GM21367 (cell line): Measurements from ENCODE around the gene VPS4B.
A peak's percentile ranks its signal among the peaks of the same experiment; 100 is the strongest.
"Not testable (repeated sequence)": the region's sequence is repeated elsewhere in the genome, so short reads cannot be mapped to it uniquely, and the experiment has no call there.

Source experiments
- ATAC-seq: cut with Tn5 transposase; IDR thresholded peaks from one replicate; pipeline ENCODE4 v1.9.1; 2021; ENCODE audit not compliant: unreplicated experiment

Gene VPS4B

DNA sequence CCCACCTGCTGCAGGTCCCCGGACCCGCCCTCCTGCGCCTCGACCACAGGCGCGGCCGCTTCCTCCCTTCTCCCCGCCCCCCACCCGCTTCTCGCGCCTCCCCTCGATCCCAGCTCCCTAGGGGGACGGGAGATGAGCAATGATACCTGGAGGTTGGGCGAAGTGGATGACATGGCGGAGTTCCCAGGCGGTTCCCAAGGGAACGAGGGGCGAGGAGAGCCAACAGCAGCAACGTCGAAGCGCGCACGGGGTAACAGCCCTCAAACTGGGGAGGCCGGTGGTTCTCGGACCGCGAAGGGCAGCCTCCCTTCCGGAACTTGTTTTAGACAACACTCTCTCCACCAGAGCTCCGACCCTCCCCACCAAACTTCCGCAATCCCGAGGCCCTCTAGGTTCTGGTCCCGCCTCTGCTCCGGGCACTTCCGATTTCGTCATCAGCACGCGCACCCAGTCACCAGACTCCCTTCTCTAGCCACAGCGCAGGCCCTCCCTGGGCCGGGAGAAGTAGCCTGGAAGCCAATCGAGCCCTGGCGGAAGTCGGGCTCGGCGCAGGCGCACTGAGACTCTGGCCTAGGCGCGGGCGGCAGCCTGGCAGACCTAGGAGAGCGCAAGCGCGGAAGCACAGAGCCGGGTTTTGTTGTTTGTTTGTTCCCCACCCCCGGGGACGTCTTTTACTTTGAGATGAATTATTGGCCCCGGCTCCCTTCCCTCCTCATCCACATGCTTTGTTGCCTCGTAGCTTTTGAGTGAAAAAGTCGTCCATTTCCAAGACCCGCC, at the start of gene VPS4B:
TSS of gene VPS4B (minus strand) at position 390 of the 777 bp plus-strand sequence. CDS start at position 173, 217 bp downstream.
- ATAC-seq = peak; percentile 96

- no peak for ATAC-seq
These were observed 48.5 kb upstream of the VPS4B start for GRCh38 chr18:63470751-63471150.

DNA sequence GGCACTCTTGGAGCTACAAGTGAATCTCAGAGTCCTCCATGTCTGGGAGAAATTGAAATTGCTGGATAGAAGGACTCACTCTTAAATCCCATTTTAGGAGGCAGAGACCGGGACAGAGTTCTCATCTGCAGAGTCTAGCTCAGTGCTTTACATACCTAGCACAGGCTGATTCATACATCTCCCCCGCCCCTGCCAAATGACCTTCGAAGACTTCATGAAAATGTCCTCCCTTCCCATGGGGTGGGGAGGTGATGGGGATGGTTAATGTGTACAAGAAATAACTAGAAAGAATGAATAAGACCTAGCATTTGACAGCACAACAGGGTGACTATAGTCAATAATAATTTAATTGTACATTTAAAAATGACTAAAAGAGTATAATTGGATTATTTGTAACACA, 46.3 kb upstream of the VPS4B start:
- ATAC-seq = no peak

- no peak for ATAC-seq
These were observed 45.4 kb upstream of the VPS4B start for GRCh38 chr18:63467699-63468098.

DNA sequence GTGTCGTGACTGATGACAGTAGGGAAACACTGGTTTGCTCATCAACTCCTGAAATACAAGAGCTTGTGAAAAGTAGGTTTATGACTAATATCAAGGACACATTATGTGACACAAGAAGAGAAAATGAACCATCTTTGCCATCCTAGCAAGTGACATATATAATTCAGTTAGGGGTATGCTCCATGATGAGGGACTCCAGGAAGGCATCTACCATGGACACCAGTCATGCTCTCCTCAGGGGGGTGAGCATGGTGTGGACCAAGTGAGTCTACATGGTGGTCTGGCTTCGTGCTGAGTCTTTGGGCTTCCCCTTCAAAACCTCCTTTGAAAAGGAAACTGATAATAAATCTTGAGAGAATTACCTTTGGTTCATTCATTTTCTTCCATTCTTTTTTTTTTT, 42.8 kb upstream of the VPS4B start:
- no peak for ATAC-seq

DNA sequence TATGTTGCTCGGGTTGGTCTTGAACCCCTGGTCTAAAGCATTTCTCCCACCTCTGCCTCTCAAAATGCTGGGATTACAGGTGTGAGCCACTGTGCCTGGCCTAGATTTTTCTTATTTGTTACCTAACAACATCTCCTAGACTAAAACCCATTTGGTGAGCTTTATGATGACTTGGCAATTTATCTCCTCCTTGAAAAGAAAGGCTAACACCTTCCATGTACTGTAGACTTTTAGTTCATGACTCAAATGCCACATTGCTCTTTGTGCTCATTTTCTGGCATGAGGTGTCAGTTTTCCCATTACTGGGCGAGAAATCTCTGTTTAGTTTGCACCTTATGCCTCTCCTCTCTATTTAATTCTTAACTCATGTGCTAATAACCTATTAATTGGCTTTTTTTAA, 42.2 kb upstream of the VPS4B start:
- no peak for ATAC-seq

DNA sequence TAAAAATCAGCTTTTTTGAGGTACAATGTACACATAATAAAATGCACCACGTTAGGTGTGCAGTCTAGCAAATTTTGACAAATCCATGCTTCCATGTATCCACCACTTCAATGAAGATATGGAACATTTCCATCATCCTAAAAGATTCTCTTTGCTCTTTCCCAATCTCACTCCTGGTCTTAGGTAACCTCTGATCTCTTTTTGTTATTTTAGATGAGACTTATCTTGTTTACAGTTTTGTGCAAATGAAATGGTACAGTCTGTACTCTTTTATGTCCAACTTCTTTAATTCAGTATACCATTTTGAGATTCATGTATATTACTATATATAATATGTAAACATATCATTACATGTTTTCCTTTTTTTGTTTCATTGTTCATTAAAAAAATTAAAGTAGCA, 38.1 kb upstream of the VPS4B start:
- no peak for ATAC-seq

GRCh38 chr18:63457977-63458376, 35.7 kb upstream of the VPS4B start:
- no peak for ATAC-seq

DNA sequence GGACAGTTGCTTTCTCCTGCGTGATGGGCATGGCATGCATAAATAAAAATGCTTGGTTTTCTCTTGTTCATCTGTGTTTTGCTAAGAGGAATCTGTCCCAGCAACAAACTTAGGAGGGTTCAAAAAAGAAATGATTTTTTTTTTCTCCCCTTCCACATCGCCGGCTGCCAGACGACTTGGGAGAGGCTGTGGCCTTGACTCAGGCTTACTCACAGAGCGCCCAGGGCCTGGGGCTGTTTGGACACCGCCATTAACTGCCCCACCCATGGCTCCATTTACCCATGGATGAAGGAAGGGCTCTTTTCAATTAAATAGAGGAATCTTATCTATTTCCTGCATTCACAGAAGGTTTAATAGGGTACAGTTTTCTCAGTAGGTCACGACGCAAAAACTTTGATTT, 32.2 kb upstream of the VPS4B start:
- no peak for ATAC-seq

- not testable (repeated sequence) for ATAC-seq
These were observed 30.5 kb upstream of the VPS4B start for GRCh38 chr18:63452751-63453150.

DNA sequence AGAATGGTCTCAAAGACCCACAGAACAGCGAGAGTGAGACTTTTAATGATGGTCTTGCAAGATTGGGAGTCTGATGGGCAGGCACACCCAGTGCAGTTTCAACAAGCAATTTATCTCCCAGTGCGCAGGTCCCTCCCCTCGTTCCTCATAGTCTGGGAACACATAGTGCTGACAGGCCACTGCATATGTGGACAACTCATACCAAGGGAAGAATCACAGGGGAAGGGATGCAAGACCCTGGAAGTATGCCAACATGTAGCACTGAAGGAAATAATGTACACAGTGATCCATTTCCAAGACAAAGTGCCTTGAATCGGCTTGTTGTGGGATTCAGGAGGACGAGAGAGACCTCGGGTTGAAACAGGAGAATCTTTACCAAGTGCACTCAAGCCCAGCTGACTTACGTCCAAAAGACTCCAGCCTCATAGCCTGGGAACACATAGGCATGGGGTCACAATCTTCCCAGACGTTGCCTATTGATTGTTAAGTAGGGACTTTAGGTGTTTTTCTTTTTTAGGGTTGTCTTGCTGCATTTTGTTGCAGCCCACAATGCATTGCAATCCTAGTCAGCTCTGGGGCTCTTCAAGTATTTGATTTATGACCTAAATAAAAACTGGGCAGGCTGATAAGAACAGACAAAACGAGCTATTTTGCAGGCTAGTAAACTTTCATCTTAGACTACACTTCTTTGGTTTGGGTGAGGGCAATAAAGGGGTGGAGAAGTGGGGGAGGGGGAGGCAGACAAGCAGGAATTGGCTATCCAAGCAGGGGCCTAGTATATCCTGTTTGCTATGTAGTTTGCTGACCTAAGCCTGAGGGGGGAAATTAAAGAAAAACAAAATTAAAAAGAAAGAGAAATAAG, 29.8 kb upstream of the VPS4B start:
- no peak for ATAC-seq

DNA sequence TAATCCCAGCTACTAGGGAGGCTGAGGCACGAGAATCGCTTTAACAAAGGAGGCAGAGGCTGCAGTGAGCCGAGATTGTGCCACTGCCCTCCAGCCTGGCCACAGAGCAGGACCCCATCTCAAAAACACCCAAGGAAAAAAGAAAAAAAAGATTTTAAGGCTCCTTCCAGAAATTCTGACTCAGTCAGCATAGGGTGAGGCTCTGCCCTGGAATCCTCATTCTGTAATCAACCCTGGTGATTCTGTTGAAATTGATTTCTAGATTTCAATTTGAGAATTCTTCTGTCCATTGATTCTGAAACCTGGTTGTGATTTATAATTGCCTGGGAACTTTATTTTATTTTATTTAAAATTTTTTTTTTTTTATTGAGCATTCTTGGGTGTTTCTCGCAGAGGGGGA, 27.1 kb upstream of the VPS4B start:
- ATAC-seq = no peak

DNA sequence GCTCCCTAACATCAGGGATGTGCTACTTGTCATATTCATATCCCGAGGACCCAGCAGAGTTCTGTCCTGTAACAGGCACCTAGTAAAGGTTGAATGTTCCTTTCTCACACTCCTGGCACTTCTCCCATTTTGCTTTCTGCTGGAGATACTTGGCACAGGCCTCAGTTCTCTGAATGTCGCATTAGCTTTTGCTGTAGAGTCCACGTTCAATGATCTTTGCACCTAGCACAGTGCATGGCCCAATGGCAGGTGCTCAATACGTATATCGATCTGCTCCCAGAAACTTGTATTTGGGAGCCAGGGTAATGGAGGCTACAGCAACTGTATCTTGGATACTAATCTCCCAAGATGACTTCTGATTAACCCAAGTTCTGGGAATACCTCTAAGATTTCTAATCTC, 24.8 kb upstream of the VPS4B start:
- no peak for ATAC-seq

DNA sequence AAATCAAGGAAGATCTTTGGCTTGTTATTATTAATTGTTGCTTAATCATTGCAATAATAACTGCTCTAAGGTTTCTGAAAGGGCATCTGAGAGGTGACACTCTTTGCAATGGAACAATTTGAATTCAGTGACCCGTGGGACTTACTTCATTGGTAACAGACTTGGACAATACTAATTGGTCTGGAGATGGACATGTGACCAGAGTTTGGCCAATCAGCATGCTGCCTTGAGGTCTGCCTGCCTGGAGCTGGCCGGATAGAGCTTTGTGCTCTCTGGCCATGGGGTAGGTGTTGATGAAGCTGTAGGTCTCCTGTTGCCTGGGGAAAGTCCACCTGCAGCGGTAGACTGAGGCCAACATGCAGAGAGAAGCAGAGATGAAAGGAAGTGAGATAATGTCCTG, 24.0 kb upstream of the VPS4B start:
- ATAC-seq = no peak

GRCh38 chr18:63445037-63445436, 22.8 kb upstream of the VPS4B start:
- no peak for ATAC-seq

DNA sequence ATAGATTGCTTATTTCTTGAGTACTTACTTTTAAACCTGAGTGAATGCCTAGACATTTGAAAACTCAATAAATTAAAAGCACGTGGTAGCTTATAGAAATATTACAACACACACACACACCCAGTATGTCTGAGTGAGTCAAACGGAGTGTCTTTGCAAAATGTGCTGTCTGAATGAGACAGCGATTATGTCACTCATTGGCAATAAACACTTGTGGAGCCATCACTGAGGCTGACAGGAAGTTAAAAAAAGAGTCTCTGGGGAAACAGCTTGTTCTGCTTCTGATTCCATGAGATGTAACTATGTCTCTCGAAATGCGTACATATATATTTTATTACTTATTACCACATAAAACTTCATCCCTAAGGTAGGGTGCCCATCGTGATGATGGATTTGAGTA, 22.3 kb upstream of the VPS4B start:
- no peak for ATAC-seq

- no peak for ATAC-seq
These were observed 21.6 kb upstream of the VPS4B start for GRCh38 chr18:63443829-63444228.

GRCh38 chr18:63440881-63441280, 18.6 kb upstream of the VPS4B start:
- ATAC-seq = no peak

GRCh38 chr18:63440219-63440618, 17.9 kb upstream of the VPS4B start:
- no peak for ATAC-seq

- peak; percentile 49 for ATAC-seq
These were observed 17.1 kb upstream of the VPS4B start for GRCh38 chr18:63439334-63439733.

- no peak for ATAC-seq
These were observed 15.9 kb upstream of the VPS4B start for GRCh38 chr18:63438181-63438580.

GRCh38 chr18:63433334-63433866, 11.1 kb upstream of the VPS4B start:
- ATAC-seq = no peak
